ENCODE measurements around the gene NR1H3.
"Not testable (repeated sequence)": the region's sequence is repeated elsewhere in the genome, so short reads cannot be mapped to it uniquely, and the experiment has no call there.

NR1H3 gene

GRCh38 chr11:47308050-47308823 is 50.4 kb downstream of the NR1H3 start:
- no peak for DNase-seq

GRCh38 chr11:47314992-47315391 is 57.2 kb downstream of the NR1H3 start:
- no peak for DNase-seq

- not testable (repeated sequence) for DNase-seq
Measured at GRCh38 chr11:47316501-47316900, 58.7 kb downstream of the NR1H3 start.

GRCh38 chr11:47317064-47317828 is 59.5 kb downstream of the NR1H3 start:
- DNase-seq, result peak in 2 of 3 donors; percentile 3 to 56

- no peak for DNase-seq
Measured at GRCh38 chr11:47318166-47318565, 60.4 kb downstream of the NR1H3 start.

Data from suppressor macrophage treated with lipopolysaccharide for 1 hour (primary cell).